Fibroblast of lung (primary cell): Measurements from ENCODE around the gene MAGEB3.
A peak's percentile ranks its signal among the peaks of the same experiment; 100 is the strongest.

Experiments
- CTCF ChIP-seq, 2 donors: IDR thresholded peaks in 1 of 2; conservative IDR thresholded peaks in 1 of 2; 1 replicate in 1 of 2; 2 replicates in 1 of 2; pipeline ENCODE4 v1.5.1; 2011 to 2012; ENCODE audit warnings: low read length in 2 of 2, control low read depth in 1 of 2, inconsistent platforms in 1 of 2, low read depth in 1 of 2, mild to moderate bottlenecking in 1 of 2
- EZH2 ChIP-seq: IDR thresholded peaks from 2 replicates; pipeline ENCODE4 v1.5.1; 2012; ENCODE audit warnings: low read length, control low read depth, mild to moderate bottlenecking; ENCODE audit errors: missing control alignments

GRCh38 chrX:30275498-30275897, 45.0 kb downstream of the MAGEB3 start:
- TF ChIP-seq CTCF (conservative IDR thresholded peaks at IDR 0.05 in 1 of 2, IDR thresholded peaks at IDR 0.05 in 1 of 2; ENCODE audit: low read depth in 1 of 2, low read length in 2 of 2) (peak; percentile 24 to 27), EZH2 (no peak)
